Measurements from ENCODE around the gene RAB28.

The RAB28 gene

DNA sequence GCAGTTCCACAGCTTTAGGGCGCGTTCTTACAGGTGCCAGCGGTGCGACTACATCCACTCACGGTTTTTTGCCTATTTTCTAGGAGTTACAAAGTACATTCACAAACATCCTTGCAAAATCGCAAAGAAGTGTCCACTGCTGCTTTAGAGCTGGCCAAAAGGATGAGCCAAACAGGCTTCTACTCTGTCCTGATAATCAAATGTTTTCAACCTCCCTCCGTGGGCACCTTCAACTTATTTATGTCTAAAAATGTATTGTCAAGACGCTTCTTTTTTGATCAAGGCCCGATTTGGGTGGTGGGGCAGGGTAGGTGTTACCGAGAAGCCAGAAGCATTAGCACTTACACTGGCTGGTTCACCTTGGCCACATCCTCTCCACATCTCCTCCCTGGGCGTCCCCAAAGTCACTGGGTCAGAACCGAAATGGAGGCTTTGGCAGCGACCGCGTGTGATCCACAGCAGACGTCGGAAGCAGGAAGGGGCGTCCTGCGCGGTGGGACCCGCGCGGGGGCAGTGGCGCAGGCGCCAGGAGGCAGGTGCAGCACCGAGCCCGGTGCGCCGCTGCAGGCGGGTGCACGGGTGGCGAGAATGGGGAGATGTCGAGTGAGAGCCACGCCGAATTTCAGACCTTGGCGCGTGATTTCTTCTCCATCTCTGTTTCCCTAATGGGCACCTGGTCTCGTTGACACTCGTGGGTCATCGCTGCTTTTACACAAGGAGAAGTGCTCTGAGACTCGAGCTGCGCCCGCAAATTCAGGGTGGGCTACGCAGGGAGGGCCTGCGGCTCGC is 43.2 kb upstream of the RAB28 start:
- TF ChIP-seq, protein P1, sequence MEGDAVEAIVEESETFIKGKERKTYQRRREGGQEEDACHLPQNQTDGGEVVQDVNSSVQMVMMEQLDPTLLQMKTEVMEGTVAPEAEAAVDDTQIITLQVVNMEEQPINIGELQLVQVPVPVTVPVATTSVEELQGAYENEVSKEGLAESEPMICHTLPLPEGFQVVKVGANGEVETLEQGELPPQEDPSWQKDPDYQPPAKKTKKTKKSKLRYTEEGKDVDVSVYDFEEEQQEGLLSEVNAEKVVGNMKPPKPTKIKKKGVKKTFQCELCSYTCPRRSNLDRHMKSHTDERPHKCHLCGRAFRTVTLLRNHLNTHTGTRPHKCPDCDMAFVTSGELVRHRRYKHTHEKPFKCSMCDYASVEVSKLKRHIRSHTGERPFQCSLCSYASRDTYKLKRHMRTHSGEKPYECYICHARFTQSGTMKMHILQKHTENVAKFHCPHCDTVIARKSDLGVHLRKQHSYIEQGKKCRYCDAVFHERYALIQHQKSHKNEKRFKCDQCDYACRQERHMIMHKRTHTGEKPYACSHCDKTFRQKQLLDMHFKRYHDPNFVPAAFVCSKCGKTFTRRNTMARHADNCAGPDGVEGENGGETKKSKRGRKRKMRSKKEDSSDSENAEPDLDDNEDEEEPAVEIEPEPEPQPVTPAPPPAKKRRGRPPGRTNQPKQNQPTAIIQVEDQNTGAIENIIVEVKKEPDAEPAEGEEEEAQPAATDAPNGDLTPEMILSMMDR (IDR thresholded peaks at IDR 0.05; ENCODE audit: insufficient read depth, low read depth, low read length, missing control alignments): no peak
- DNase-seq (ENCODE audit: low read depth): no peak
- peak overlapping the region; percentile 0; the same call in 1 of the 2 replicates for H3K4me3 ChIP-seq (ENCODE audit: low read depth, low read length)

DNA sequence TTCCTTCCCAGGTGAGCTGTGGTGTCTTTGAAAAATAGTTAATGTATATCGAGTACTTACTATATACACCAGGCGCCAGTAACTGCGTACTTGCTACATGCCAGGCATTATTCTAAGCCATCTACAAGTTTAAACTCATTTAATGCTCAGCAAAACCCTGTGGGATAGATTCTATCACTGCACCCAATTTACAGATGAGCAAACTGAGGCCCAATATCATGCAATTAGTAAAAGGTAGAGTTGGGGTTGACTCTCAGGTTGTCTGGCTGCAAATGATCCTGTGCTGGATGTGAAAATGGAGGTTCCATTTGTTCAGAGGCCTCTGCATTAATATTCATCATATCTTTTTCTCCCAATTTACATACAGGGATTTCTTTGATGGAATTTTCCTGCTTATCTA is 42.5 kb upstream of the RAB28 start:
- H3K4me3 ChIP-seq (ENCODE audit: low read depth, low read length): no peak overlapping the region
- TF ChIP-seq, protein P1 (IDR thresholded peaks at IDR 0.05; ENCODE audit: insufficient read depth, low read depth, low read length, missing control alignments): no peak
- no peak for DNase-seq (ENCODE audit: low read depth)

DNA sequence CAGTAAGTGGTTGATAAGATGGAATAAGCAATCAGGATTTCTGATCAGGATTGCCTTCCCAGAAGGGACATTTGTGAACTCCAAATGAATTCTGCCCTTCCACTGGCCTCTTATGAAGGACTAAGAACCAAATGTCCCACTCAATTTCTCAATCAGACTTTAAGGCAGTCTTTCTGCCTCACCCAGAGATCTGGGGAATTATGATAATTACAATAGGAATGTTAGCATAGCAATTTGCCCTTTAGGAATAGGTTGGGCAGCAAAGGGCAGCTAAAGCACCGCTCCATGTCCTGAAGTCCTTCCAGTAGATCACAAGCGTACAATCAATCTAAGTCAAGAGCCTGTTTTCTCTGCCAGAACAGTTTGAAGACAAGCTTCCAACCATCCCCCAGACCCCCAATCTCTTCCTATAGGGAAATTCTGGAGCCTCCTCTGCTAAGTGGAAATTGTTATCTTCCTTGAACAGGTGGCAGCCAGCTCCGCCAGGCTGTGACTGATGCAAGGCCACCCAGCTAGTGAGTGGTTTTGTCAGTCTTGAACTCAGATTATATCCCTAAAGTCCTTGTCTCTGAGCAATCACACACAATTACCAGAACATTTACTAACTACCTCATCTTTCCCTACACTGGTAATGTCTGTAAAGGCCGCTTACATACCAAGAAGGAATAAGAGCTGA is 41.6 kb upstream of the RAB28 start:
- DNase-seq (ENCODE audit: low read depth): no peak
- TF ChIP-seq, protein P1 (IDR thresholded peaks at IDR 0.05; ENCODE audit: insufficient read depth, low read depth, low read length, missing control alignments): no peak
- no peak overlapping the region for H3K4me3 ChIP-seq (ENCODE audit: low read depth, low read length)

DNA sequence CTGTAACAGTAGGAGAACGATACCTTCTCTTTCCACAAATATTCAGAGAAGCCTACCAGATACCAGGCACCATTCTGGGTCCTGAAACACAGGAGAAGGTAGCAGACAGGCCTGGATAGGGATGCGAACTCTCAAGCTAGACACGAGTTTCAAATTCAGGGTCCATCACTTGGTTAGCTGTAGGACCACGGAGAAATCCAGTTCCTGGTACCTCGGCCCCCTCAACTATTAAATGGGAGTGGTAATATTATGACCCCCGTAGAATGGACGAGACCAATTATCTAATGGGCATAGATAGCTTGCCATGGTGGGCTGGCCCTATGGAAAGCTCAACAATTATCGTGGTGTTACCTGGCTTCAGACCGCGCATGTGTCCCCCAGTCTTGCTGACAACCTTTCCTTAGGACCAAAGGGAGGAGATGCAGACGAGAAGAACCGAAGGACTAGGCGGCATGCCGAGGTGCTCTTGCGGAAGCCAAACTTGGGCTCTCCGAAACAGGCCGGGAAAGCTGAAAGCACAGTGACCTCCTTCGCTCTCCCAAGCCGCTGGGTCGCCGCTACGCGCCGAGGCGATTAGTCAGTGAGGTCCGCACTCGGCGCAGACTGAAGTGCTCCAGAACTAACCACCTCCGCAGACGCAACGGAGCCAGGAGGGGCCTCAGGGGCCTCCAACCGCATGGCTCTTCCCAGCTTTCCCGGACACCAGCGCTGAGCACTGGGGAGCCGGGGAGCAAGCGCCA is 40.5 kb upstream of the RAB28 start:
- DNase-seq (ENCODE audit: low read depth): no peak
- no peak overlapping the region for H3K4me3 ChIP-seq (ENCODE audit: low read depth, low read length)
- TF ChIP-seq, protein P1 (IDR thresholded peaks at IDR 0.05; ENCODE audit: insufficient read depth, low read depth, low read length, missing control alignments): no peak

DNA sequence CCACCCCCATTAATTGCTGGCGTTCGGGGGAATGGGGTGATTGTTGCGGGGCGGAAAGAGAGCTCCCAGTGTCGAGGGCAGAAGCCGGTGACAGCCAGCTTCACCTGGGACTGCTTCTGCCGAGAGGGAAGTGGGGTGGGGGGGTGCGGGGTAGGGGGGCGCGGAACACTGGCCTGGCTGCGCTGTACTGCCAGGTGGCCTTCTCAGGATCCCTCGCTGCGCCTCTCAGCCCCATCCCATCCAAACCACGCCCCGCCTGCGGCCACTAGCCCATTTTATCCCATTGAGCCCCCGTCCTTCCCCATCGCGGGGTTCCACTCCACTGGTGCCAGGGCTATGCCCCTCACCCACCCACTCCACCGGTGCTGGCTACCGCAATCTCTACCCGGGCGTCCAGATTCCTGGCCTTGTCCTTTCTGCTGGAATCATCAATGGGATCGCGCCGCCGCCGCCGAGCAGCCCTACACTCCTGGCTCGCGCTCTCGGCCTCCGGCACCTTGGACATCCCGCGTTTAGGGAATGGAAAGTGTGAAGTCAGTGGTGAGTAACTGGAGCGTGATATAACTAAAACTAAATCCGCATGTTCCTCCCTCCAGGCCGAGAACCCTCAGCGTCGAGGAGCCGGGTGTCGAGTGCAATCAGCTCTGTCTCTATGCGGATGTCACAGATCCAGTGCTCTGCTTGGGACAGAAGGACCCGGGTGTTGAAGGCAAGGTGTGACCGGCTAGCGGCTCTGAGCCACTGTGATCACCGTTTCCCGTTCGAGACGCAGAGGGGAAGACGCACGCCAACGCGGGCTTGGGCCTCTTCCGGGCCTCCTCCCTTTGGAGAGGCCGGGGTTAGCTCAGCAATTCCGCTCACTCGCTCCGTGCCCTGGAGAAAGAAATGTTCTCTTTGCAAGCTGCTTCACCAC is 39.7 kb upstream of the RAB28 start:
- H3K4me3 ChIP-seq (ENCODE audit: low read depth, low read length): no peak overlapping the region
- TF ChIP-seq, protein P1 (IDR thresholded peaks at IDR 0.05; ENCODE audit: insufficient read depth, low read depth, low read length, missing control alignments): no peak
- no peak for DNase-seq (ENCODE audit: low read depth)

DNA sequence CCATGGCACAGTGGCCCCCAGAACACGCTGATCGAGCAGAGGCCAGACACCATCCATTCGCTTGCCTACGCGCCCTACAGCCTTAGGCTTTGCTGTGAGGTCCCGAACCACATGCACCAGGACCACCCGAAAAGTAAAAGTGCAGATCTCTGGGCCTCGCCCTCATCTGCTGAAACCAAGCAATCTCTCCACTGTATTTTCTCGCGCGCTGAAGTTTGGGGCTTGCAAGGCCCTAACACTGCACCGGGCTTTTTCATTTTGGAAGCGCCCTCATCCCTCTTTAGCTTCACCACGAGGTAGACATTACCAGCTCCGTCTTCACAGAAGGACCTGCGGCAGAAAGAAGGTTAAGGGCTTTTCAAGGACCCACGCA is 39.0 kb upstream of the RAB28 start:
- no peak for DNase-seq (ENCODE audit: low read depth)
- no peak overlapping the region for H3K4me3 ChIP-seq (ENCODE audit: low read depth, low read length)
- TF ChIP-seq, protein P1 (IDR thresholded peaks at IDR 0.05; ENCODE audit: insufficient read depth, low read depth, low read length, missing control alignments): no peak
